DND-41 (cell line): ENCODE data around the gene TMCO4.

Experiments
- ATAC-seq: fragments of 200-7000 bp; cut with Tn5 transposase; 3 replicates; pipeline ENCODE4 v1.9.1; 2021; ENCODE audit warnings: low read depth; ENCODE audit not compliant: insufficient read depth
- DNase-seq: peaks from one replicate; pipeline ENCODE4 v3.0.0-alpha.2; 2020
- H2AFZ ChIP-seq: 2 replicates; pipeline ENCODE4 v1.6.0; 2012; ENCODE audit warnings: low read depth, low read length
- H3K27ac ChIP-seq: 2 replicates; pipeline ENCODE4 v1.5.1; 2012; ENCODE audit warnings: low read length, inconsistent platforms
- H3K27me3 ChIP-seq: fragments of 200-600 bp; sonication (generic); 2 replicates; pipeline ENCODE4 v1.6.0; 2012; ENCODE audit warnings: low read length, mild to moderate bottlenecking, inconsistent platforms; ENCODE audit not compliant: insufficient read depth, poor library complexity
- H3K36me3 ChIP-seq: 2 replicates; pipeline ENCODE4 v1.5.1; 2012; ENCODE audit warnings: low read length, inconsistent platforms; ENCODE audit not compliant: insufficient read depth
- H3K4me1 ChIP-seq: 2 replicates; pipeline ENCODE4 v1.5.1; 2012; ENCODE audit warnings: mild to moderate bottlenecking, low read length; ENCODE audit not compliant: insufficient read depth
- H3K4me2 ChIP-seq: 2 replicates; pipeline ENCODE4 v1.6.0; 2012; ENCODE audit warnings: mild to moderate bottlenecking, moderate library complexity, low read length, inconsistent platforms; ENCODE audit not compliant: insufficient read depth
- H3K4me3 ChIP-seq, 2 experiments: fragments of 200-600 bp in 1 of 2; shearing (Covaris generic) in 1 of 2; 2 replicates each; pipeline ENCODE4 v1.5.1; 2012 to 2016; ENCODE audit warnings: inconsistent platforms in 2 of 2, low read length in 2 of 2, mild to moderate bottlenecking in 2 of 2, low read depth in 1 of 2, moderate library complexity in 1 of 2
- H3K79me2 ChIP-seq: 2 replicates; pipeline ENCODE4 v1.6.0; 2012; ENCODE audit warnings: low read length, inconsistent platforms; ENCODE audit not compliant: insufficient read depth
- H3K9ac ChIP-seq: 2 replicates; pipeline ENCODE4 v1.6.0; 2012; ENCODE audit warnings: low read depth, mild to moderate bottlenecking, inconsistent platforms, low read length, moderate library complexity
- H3K9me3 ChIP-seq: 2 replicates; pipeline ENCODE4 v1.5.1; 2012; ENCODE audit warnings: low read length, moderate library complexity, mild to moderate bottlenecking, inconsistent platforms; ENCODE audit not compliant: insufficient read depth, severe bottlenecking
- H4K20me1 ChIP-seq: 2 replicates; pipeline ENCODE4 v1.6.0; 2012; ENCODE audit warnings: low read length; ENCODE audit not compliant: insufficient read depth
- CTCF ChIP-seq: IDR thresholded peaks from 2 replicates; pipeline ENCODE4 v1.5.1; 2012; ENCODE audit warnings: borderline replicate concordance, low read length, moderate library complexity, mild to moderate bottlenecking; ENCODE audit not compliant: poor library complexity, severe bottlenecking; ENCODE audit errors: extremely low read depth
- EZH2 ChIP-seq: IDR thresholded peaks from 3 replicates; pipeline ENCODE4 v1.6.1; 2012; ENCODE audit warnings: borderline replicate concordance, low read depth, mild to moderate bottlenecking, moderate library complexity, low read length, inconsistent platforms; ENCODE audit not compliant: severe bottlenecking

TMCO4 gene

GRCh38 chr1:19757641-19758040, 42.1 kb downstream of the TMCO4 start:
- ATAC-seq = no peak
- no peak for TF ChIP-seq EZH2
- no peak for TF ChIP-seq CTCF
- H3K27ac ChIP-seq = no peak overlapping the region
- no peaks in the 10 kb centered on the region for H3K9me3 ChIP-seq
- H3K9ac ChIP-seq = no peak overlapping the region
- no peaks in the 10 kb centered on the region for H3K4me1 ChIP-seq
- H4K20me1 ChIP-seq = peaks cover 5% of the 10 kb centered on the region; the same call in 1 of the 2 replicates
- no peak overlapping the region for H2AFZ ChIP-seq
- H3K27me3 ChIP-seq = peaks cover 16% of the 10 kb centered on the region
- H3K36me3 ChIP-seq = no peaks in the 10 kb centered on the region
- H3K4me2 ChIP-seq = no peak overlapping the region
- no peak for DNase-seq
- no peak overlapping the region for H3K4me3 ChIP-seq
- no peaks in the 10 kb centered on the region for H3K79me2 ChIP-seq

GRCh38 chr1:19756480-19756879, 43.2 kb downstream of the TMCO4 start:
- Histone ChIP-seq H2AFZ (no peak overlapping the region), H3K9me3 (no peaks in the 10 kb centered on the region), H3K4me3 (no peak overlapping the region), H3K27ac (no peak overlapping the region), H4K20me1 (no peaks in the 10 kb centered on the region), H3K79me2 (no peaks in the 10 kb centered on the region), H3K27me3 (peaks cover 13% of the 10 kb centered on the region), H3K9ac (no peak overlapping the region), H3K4me1 (no peaks in the 10 kb centered on the region), H3K36me3 (no peaks in the 10 kb centered on the region), H3K4me2 (no peak overlapping the region)
- DNase-seq (no peak), ATAC-seq (no peak)
- TF ChIP-seq CTCF = no peak
- TF ChIP-seq EZH2 = no peak

- DNase-seq (no peak), ATAC-seq (no peak)
- Histone ChIP-seq H3K27ac (no peak overlapping the region), H3K27me3 (peaks cover 11% of the 10 kb centered on the region), H3K79me2 (no peaks in the 10 kb centered on the region), H3K36me3 (no peaks in the 10 kb centered on the region), H2AFZ (no peak overlapping the region), H3K9ac (no peak overlapping the region), H3K9me3 (no peaks in the 10 kb centered on the region), H3K4me2 (no peak overlapping the region), H4K20me1 (no peaks in the 10 kb centered on the region), H3K4me3 (no peak overlapping the region), H3K4me1 (no peaks in the 10 kb centered on the region)
- no peak for TF ChIP-seq EZH2
- TF ChIP-seq CTCF = no peak
Observed at GRCh38 chr1:19754482-19754881, 45.2 kb downstream of the TMCO4 start.

GRCh38 chr1:19752083-19752696, 47.5 kb downstream of the TMCO4 start:
- H3K79me2 ChIP-seq = no peaks in the 10 kb centered on the region
- TF ChIP-seq EZH2 (no peak), CTCF (no peak)
- H3K27ac ChIP-seq = no peak overlapping the region
- H4K20me1 ChIP-seq = no peaks in the 10 kb centered on the region
- no peak overlapping the region for H3K4me3 ChIP-seq
- DNase-seq (no peak), ATAC-seq (no peak)
- no peak overlapping the region for H3K9ac ChIP-seq
- no peak overlapping the region for H3K4me2 ChIP-seq
- H2AFZ ChIP-seq = no peak overlapping the region
- H3K36me3 ChIP-seq = no peaks in the 10 kb centered on the region
- H3K9me3 ChIP-seq = no peaks in the 10 kb centered on the region
- peaks cover 2% of the 10 kb centered on the region for H3K27me3 ChIP-seq
- H3K4me1 ChIP-seq = no peaks in the 10 kb centered on the region
